UCSD-AML1 (cell line): ENCODE data around the gene ASPRV1.
"Not testable (repeated sequence)": the region's sequence is repeated elsewhere in the genome, so short reads cannot be mapped to it uniquely, and the experiment has no call there.

Experiments
- DNase-seq: peaks from one replicate; lab custom pipeline; 2025; ENCODE audit not compliant: unreplicated experiment; lab: John Stamatoyannopoulos, UW

Gene ASPRV1

GRCh38 chr2:69961496-69961895 is at the start of gene ASPRV1:
Gene ASPRV1 (minus strand): TSS chr2:69961631. CDS start chr2:69961436, 195 bp downstream.
- no peak for DNase-seq

DNA sequence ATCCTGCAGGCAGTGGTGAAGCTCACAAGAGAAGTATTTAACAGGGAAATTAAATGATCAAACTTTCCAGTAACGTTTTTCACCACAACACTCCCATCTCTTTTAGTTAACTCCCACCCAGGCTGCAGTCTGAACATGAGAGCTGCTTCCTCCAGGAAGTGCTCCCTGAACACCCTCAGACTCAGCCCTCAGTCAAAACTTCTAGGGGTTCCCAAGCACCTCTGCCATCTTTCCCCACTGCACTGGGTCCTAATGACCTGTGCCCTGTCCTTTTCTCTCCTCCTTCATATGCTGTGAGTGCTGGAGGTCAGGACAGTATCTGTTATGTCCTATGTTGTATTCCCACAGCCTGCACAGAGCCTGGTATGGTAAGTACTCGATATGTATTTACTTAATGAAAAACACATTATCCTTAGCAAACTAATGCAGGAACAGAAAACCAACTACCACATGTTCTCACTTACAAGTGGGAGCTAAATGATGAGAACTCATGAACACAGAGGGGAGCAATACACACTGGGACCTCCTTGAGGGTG is 49.2 kb upstream of the ASPRV1 start:
- no peak for DNase-seq

GRCh38 chr2:70009762-70010575 is 48.5 kb upstream of the ASPRV1 start:
- no peak for DNase-seq

GRCh38 chr2:70008290-70008689 is 46.9 kb upstream of the ASPRV1 start:
- DNase-seq: no peak

DNA sequence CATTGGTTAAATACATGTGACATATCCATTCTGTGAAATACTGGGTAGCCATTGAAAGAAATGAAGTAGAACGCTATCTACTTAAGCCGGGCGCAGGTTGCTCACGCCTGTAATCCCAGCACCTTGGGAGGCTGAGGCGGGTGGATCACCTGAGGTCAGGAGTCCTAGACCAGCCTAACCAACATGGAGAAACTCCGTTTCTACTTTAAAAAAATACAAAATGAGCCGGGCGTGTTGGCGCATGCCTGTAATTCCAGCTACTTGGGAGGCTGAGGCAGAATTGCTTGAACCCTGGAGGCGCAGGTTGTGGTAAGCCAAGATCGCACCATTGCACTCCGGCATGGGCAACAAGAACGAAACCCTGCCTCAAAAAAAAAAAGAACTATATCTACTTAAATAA is 45.7 kb upstream of the ASPRV1 start:
- no peak for DNase-seq

DNA sequence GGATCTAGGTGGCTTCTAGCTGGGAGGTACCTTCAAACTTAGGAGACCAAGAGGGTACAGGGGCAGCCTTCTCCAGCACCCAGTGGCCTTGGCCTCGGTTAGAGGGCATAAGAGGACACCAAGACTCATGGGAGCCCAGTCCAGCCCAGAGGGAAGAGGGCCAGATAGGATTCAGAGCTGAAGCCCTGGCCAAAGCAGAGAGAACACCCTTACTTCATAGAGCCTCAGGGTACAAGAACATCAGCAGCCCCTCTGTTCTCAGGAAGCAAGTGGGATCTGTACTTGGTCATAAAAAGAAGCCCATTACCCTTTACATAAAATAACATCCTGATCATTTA is 45.0 kb upstream of the ASPRV1 start:
- no peak for DNase-seq

DNA sequence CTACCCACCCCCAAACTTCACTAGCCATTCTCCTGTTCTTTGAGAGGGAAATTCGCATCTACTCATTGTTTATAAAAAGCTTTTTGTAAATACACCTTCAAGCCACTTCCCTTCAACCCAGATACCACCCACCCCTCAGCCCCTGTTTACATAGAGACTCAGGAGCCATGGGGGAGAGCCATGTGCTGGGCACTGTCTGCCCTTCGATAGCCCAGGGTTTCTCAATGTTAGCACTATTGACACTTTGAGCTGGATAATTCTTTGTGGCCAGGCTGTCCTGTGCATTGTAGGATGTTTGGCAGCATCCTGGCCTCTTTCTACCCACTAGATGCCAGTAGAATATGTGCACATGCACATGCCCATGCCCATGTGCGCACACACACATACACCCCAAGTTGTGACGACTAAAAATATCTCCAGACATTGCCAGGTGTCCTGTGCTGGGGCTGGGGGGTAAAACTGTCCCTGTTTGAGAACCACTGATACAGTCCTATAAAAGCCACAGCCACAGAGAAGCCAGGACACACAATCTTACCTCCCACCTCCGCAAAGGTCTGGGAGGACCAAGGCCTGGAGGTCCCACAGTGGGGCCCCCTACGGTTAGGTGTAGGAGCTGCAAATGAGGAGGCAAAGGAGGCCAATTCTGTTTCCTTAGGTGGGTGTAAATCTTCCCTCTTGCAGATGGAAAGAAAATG is 44.5 kb upstream of the ASPRV1 start:
- DNase-seq: no peak

DNA sequence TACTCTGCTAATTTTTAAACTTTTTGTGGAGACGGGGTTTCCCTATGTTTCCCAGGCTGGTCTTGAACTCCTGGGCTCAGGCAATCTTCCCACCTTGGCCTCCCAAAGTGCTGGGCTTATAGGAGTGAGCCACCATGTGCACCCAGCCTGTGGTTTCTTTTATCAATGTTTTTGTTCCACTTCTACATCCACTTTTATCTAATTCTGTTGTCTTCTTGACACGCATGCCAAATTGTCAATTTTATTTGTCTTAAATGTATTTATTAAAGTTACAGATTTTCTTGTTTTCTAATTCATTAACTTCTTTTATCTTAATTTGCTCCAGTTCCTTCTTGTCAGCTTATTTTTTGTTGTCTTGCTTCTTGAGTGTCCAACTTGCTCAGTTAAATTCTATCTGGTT is 43.8 kb upstream of the ASPRV1 start:
- no peak for DNase-seq

DNA sequence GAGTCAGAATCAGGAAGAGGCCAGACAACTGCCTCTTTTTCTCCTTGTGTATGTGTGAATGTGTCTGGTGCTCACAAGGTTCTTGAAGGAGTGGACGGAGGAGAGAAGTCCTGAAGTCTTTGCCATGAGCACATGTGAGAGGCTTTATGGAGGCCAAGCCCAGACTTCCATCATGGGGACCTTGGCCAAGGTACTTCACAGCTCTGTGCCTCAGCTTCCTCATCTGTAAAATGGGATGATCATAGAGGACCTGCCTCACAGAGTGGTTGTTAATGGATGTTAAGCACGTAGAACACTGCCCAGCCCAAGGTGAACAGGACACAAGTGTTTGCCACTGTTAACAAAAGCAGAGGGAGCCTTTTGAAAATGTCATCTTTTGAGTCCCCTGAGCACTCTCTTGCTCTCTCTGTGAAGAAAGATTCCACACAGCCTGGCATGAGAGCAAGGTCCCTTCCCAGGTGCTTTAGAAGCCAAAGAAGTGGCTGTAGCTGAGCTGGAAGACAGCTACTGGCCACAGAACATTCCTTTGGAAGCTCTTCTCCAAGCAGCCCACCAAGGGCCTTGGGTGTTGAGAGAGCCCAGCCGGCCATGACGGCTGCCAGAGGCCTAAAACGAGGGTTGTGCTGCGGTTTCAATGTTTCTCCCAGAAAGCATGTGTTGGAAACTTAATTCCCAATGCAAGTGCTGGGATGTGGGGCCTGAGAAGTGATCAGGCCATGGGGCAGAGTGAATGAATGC is 41.8 kb upstream of the ASPRV1 start:
- DNase-seq: no peak

DNA sequence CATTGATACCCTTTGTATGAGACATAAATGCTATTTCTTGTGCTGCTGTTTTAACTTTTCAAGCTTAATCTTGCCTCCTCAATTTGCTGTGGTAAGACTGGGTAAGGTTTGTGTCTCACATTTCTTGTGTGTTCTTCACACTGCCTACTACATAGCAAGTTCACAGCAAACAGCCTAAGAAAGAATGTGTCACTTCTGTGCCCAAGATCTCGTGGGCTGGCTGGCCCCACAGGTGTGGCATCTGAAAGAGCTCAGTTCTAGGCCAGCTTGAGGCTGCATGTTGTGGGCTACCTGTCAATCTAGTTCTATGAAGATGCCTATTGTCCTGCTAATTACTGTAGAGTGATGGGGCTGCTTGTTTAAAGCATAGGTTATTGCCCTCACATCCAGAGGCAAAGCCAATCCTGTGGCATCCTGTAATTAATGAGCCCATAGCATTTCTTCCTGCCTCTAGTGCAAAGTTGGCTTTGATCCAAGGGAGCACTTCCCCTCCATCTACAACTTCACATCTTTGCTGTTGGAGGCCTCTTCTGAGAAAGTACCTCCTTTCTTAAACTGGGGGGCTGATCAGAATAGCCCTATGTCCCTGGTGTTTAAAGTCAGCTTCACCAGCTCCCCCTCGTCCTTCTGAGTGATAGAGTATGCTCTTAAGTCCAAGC is 40.9 kb upstream of the ASPRV1 start:
- no peak for DNase-seq

GRCh38 chr2:70000529-70000928 is 39.1 kb upstream of the ASPRV1 start:
- DNase-seq: not testable (repeated sequence)

DNA sequence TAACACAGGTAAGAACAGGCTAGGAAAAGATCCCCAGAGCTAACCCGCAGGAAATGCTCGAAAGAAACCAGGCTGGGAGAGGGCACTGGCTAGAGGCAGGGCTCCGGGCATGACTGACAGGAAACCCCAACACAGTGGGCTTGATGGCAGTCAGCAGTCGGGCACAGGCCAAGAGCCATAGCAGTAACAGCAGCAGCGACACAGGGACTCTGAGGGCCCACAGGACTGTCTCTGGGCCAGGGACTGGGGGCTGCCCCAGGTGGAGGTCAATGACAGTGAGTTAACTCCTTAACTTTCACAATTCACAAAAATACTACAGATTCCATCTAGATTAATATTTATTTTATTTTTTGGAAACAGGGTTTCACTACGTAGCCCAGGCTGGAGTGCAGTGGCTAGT is 37.3 kb upstream of the ASPRV1 start:
- no peak for DNase-seq

DNA sequence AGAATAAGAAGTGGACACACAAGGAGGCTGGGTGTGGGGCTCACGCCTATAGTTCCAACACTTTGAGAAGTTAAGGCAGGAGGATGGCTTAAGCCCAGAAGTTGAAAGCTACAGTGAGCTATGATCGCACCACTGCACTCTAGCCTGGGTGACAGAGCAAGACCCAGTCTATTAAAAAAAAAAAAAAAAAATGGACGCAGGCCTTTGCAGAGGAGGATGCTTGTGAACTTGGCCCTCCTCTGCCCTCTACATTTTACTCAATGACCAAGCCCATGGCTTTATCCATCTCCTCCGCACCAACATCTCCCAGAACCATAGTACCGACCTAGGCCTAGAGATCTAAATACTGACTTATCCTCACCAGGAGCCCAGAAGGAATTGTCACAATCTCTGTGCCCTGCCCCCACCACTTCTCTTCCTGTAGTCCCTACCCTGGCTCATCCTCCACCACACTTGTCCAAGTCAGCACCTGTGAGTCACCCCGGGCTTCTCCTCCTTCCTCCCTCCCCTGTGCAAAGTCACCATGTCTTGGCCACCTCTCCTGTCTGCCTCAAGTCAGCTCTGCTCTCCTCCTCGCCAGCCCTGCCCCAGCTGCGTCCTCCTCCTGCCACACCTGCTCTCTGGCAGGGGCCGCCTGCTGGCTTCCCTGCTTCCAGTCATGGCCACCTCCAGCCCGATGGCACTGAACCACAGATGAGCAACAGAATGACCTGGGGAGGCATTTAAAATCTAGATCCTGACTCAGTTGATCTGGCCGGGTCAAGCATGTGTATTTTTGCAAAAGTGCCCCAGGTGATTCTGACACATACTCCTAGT is 35.8 kb upstream of the ASPRV1 start:
- no peak for DNase-seq

DNA sequence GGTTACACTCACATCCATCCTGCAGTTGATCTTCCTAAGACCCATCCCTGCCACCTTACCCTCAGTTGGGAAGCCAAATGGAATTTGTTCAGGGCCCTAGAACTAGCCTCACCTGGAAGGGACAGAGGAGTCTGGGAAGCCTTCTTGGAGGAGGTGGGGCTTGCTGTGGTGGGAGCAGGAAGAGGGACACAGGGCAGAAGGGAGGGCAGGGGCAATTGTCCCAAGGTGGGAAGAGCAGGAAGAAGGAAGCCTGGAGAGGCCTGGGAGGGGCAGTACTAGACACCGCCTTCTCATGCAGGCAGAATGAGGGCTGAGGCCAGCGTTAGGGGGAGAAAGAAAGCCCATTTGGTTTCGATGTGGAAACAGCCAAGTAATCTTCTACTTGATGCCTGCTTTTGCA is 34.1 kb upstream of the ASPRV1 start:
- no peak for DNase-seq

GRCh38 chr2:69994166-69994565 is 32.7 kb upstream of the ASPRV1 start:
- no peak for DNase-seq

GRCh38 chr2:69993708-69994107 is 32.3 kb upstream of the ASPRV1 start:
- DNase-seq: no peak

DNA sequence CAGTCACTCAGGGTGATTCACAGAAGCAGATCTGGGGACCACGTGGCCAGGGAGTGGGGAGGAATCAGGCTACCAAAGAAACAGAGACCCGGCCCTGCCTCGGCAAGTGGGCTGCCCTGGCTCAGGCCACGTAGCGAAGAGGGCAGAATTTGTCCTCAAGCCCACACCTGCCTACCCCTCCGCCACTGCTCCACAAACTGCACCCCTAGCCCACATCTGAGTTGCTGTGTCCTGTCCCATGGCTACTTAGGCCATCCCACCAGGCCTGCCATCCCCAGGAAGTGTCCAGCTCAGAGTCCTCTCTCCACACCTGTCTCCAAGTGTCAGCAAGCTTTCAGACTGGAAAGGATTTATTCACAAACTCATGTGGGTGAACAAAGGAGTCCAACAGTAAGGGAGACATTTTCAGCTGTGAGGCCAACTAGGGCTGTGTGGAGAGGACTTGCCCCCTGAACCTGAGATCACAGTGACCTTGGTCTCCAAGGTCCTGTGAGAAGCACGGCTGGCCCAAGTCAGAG is 31.7 kb upstream of the ASPRV1 start:
- no peak for DNase-seq

GRCh38 chr2:69992310-69993047 is 31.0 kb upstream of the ASPRV1 start:
- no peak for DNase-seq

- no peak for DNase-seq
These were observed 28.1 kb upstream of the ASPRV1 start for GRCh38 chr2:69989441-69990105.
